H1 (cell line): ENCODE measurements around the gene RPL39L. TPM values are rescaled to one million over a fixed set of nuclear protein-coding genes. Genes with fewer than 3 reads are reported as not detected.

ENCODE experiments used
- CTCF ChIA-PET: fragments of 300-600 bp; sonication (Branson Sonifier 250); formaldehyde crosslinking; loops from one replicate; lab custom pipeline; 2021; ENCODE audit not compliant: partially characterized antibody; lab: Charles Lee
- POLR2A ChIA-PET: fragments of 300-600 bp; sonication (Branson Sonifier 250); formaldehyde crosslinking; loops from one replicate; lab custom pipeline; 2021; ENCODE audit warnings: inconsistent platforms; ENCODE audit not compliant: partially characterized antibody; lab: Charles Lee
- DNase-seq, 2 experiments: peaks; one replicate each; pipeline versions ENCODE4 v3.0.0 to v3.0.0-alpha.2; 2010 to 2022; ENCODE audit warnings: low spot score in 2 of 2, low read depth in 1 of 2, mixed read lengths in 1 of 2
- FAIRE-seq: peaks from 2 replicates; lab custom pipeline; 2011; peaks lifted over from hg19 to GRCh38; lab: Jason Lieb, UNC
- H2AFZ ChIP-seq: 2 replicates; pipeline ENCODE4 v1.8.1; 2012; ENCODE audit warnings: low read length, inconsistent platforms
- H2AK5ac ChIP-seq: 2 replicates; pipeline ENCODE4 v1.6.1; 2013; ENCODE audit warnings: low read depth, low read length
- H2BK120ac ChIP-seq: replicated peaks from 2 replicates; pipeline ENCODE3; 2013; ENCODE audit warnings: low read depth, low read length, inconsistent platforms
- H2BK12ac ChIP-seq: 2 replicates; pipeline ENCODE4 v1.6.1; 2013; ENCODE audit warnings: low read depth, low read length
- H2BK15ac ChIP-seq: 2 replicates; pipeline ENCODE4 v1.6.1; 2013; ENCODE audit warnings: low read length
- H2BK20ac ChIP-seq: 2 replicates; pipeline ENCODE4 v1.6.1; 2013; ENCODE audit warnings: low read length
- H2BK5ac ChIP-seq: 2 replicates; pipeline ENCODE4 v1.6.1; 2013; ENCODE audit warnings: low read depth, low read length
- H3K14ac ChIP-seq: 2 replicates; pipeline ENCODE4 v1.6.1; 2013; ENCODE audit warnings: inconsistent platforms; ENCODE audit not compliant: insufficient read length
- H3K18ac ChIP-seq: 2 replicates; pipeline ENCODE4 v1.6.1; 2013; ENCODE audit warnings: low read length; ENCODE audit errors: extremely low read depth
- H3K23ac ChIP-seq: 2 replicates; pipeline ENCODE4 v1.6.1; 2013; ENCODE audit warnings: inconsistent platforms; ENCODE audit not compliant: insufficient read length
- H3K23me2 ChIP-seq: 2 replicates; pipeline ENCODE4 v1.6.1; 2013; ENCODE audit warnings: low read depth, low read length
- H3K27ac ChIP-seq: 2 replicates; pipeline ENCODE4 v1.6.1; 2011; ENCODE audit warnings: low read depth, low read length, inconsistent platforms
- H3K27me3 ChIP-seq, 4 experiments: replicated peaks in 1 of 4; 1 replicate in 1 of 4; 2 replicates in 3 of 4; pipeline versions ENCODE4 v1.6.1 to v1.8.1; 2011 to 2013; ENCODE audit warnings: low read length in 3 of 4, mild to moderate bottlenecking in 3 of 4, inconsistent platforms in 2 of 4, mixed read lengths in 2 of 4, moderate library complexity in 1 of 4; ENCODE audit not compliant: control insufficient read depth in 3 of 4, insufficient read depth in 3 of 4; ENCODE audit errors: extremely low read depth in 1 of 4
- H3K36me3 ChIP-seq, 4 experiments: 2 replicates each; pipeline versions ENCODE4 v1.6.1 to v1.8.1; 2011 to 2013; ENCODE audit warnings: mild to moderate bottlenecking in 4 of 4, low read length in 3 of 4, moderate library complexity in 2 of 4, control low read depth in 1 of 4, inconsistent platforms in 1 of 4; ENCODE audit not compliant: insufficient read depth in 4 of 4, control insufficient read depth in 2 of 4
- H3K4ac ChIP-seq: replicated peaks from 2 replicates; pipeline ENCODE3; 2013; ENCODE audit warnings: low read length, low read depth, mixed read lengths, inconsistent platforms; ENCODE audit not compliant: insufficient read length
- H3K4me1 ChIP-seq, 4 experiments: replicated peaks in 1 of 4; 1 replicate in 1 of 4; 2 replicates in 3 of 4; pipeline versions ENCODE4 v1.6.1 to v1.8.1; 2011 to 2013; ENCODE audit warnings: low read length in 3 of 4, inconsistent platforms in 2 of 4, mixed read lengths in 1 of 4; ENCODE audit not compliant: insufficient read depth in 4 of 4, control insufficient read depth in 3 of 4
- H3K4me2 ChIP-seq, 2 experiments: 2 replicates each; pipeline versions ENCODE4 v1.6.1 to v1.8.1; 2011 to 2013; ENCODE audit warnings: low read depth in 2 of 2, low read length in 2 of 2, control low read depth in 1 of 2, inconsistent platforms in 1 of 2, mild to moderate bottlenecking in 1 of 2; ENCODE audit not compliant: insufficient read depth in 1 of 2
- H3K4me3 ChIP-seq, 4 experiments: fragments of 200-600, 300-600 bp in 1 of 4; sonication (generic), shearing (Covaris generic), sonication (Bioruptor Twin) in 1 of 4; 2 replicates each; pipeline versions ENCODE4 v1.5.1 to v1.8.1; 2011 to 2016; ENCODE audit warnings: low read length in 4 of 4, low read depth in 3 of 4, control low read depth in 2 of 4, inconsistent platforms in 2 of 4, mild to moderate bottlenecking in 2 of 4, mixed read lengths in 1 of 4, moderate library complexity in 1 of 4; ENCODE audit not compliant: insufficient read depth in 2 of 4; ENCODE audit errors: extremely low read depth in 1 of 4
- H3K56ac ChIP-seq: replicated peaks from 2 replicates; pipeline ENCODE3; 2013; ENCODE audit warnings: low read depth, mild to moderate bottlenecking, mixed read lengths, low read length, inconsistent platforms; ENCODE audit not compliant: insufficient read length
- H3K79me1 ChIP-seq: 2 replicates; pipeline ENCODE4 v1.6.1; 2013; ENCODE audit warnings: low read depth, low read length, control low read depth
- H3K79me2 ChIP-seq, 2 experiments: 2 replicates each; pipeline versions ENCODE4 v1.6.1 to v1.8.1; 2012 to 2013; ENCODE audit warnings: low read length in 2 of 2, mild to moderate bottlenecking in 2 of 2, inconsistent platforms in 1 of 2; ENCODE audit not compliant: insufficient read depth in 2 of 2, control insufficient read depth in 1 of 2
- H3K9ac ChIP-seq, 4 experiments: replicated peaks in 1 of 4; 1 replicate in 1 of 4; 2 replicates in 3 of 4; pipeline versions ENCODE4 v1.6.1 to v1.8.1; 2011 to 2013; ENCODE audit warnings: low read depth in 3 of 4, low read length in 3 of 4, control low read depth in 2 of 4, mild to moderate bottlenecking in 2 of 4, moderate library complexity in 2 of 4, inconsistent platforms in 1 of 4; ENCODE audit errors: extremely low read depth in 1 of 4
- H3K9me3 ChIP-seq, 2 experiments: 2 replicates each; pipeline versions ENCODE4 v1.6.1 to v1.8.1; 2012 to 2013; ENCODE audit warnings: mild to moderate bottlenecking in 2 of 2, moderate library complexity in 2 of 2, control low read depth in 1 of 2, inconsistent platforms in 1 of 2, low read depth in 1 of 2, low read length in 1 of 2, mixed read lengths in 1 of 2; ENCODE audit not compliant: insufficient read depth in 2 of 2
- H4K20me1 ChIP-seq, 2 experiments: replicated peaks in 1 of 2; 2 replicates each; pipeline versions ENCODE3 to v1.8.1; 2011 to 2013; ENCODE audit warnings: inconsistent platforms in 2 of 2, low read length in 2 of 2, mild to moderate bottlenecking in 1 of 2; ENCODE audit not compliant: insufficient read depth in 2 of 2, control insufficient read depth in 1 of 2
- H4K5ac ChIP-seq: 2 replicates; pipeline ENCODE4 v1.6.1; 2013; ENCODE audit warnings: low read length, low read depth, mixed read lengths, inconsistent platforms; ENCODE audit not compliant: insufficient read length
- H4K8ac ChIP-seq: 2 replicates; pipeline ENCODE4 v1.8.0; 2013; ENCODE audit warnings: mild to moderate bottlenecking, moderate library complexity, low read length, inconsistent platforms; ENCODE audit not compliant: insufficient read depth; ENCODE audit errors: extremely low read depth
- H4K91ac ChIP-seq: replicated peaks from 2 replicates; pipeline ENCODE3; 2013; ENCODE audit warnings: low read length, mixed read lengths, inconsistent platforms; ENCODE audit not compliant: insufficient read length
- EZH2 ChIP-seq: fragments of 200-600 bp; sonication (generic); IDR thresholded peaks from 2 replicates; pipeline ENCODE4 v1.7.1; 2012; ENCODE audit warnings: low read depth, mild to moderate bottlenecking, moderate library complexity, low read length, inconsistent platforms; ENCODE audit not compliant: severe bottlenecking
- JUN ChIP-seq: IDR thresholded peaks from 2 replicates; pipeline ENCODE4 v1.6.1; 2011; ENCODE audit warnings: low read depth, mild to moderate bottlenecking, improper control_type of control experiment, low read length
- MAFK ChIP-seq: IDR thresholded peaks from 2 replicates; pipeline ENCODE4 v1.6.1; 2012; ENCODE audit warnings: low read depth, mild to moderate bottlenecking, improper control_type of control experiment, low read length
- NANOG ChIP-seq: IDR thresholded peaks from 2 replicates; pipeline ENCODE4 v1.6.1; 2011; ENCODE audit warnings: low read length, low read depth, mild to moderate bottlenecking, inconsistent platforms; ENCODE audit not compliant: insufficient read depth, poor library complexity, severe bottlenecking
- RAD21 ChIP-seq, 2 experiments: IDR thresholded peaks in 1 of 2; conservative IDR thresholded peaks in 1 of 2; 2 replicates each; pipeline ENCODE4 v1.6.1; 2011; ENCODE audit warnings: low read depth in 2 of 2, low read length in 2 of 2, improper control_type of control experiment in 1 of 2, inconsistent platforms in 1 of 2, mild to moderate bottlenecking in 1 of 2, moderate library complexity in 1 of 2
- SIN3A ChIP-seq, 2 experiments: IDR thresholded peaks in 1 of 2; conservative IDR thresholded peaks in 1 of 2; 2 replicates each; pipeline ENCODE4 v1.6.1; 2011 to 2012; ENCODE audit warnings: low read length in 2 of 2, improper control_type of control experiment in 1 of 2, low read depth in 1 of 2, mild to moderate bottlenecking in 1 of 2
- SIRT6 ChIP-seq: IDR thresholded peaks from one replicate; pipeline ENCODE4 v1.7.1; 2012; ENCODE audit warnings: low read length, inconsistent platforms
- SUZ12 ChIP-seq: fragments of 200-600 bp; sonication (generic); IDR thresholded peaks from 2 replicates; pipeline ENCODE4 v1.6.1; 2012; ENCODE audit warnings: mild to moderate bottlenecking, inconsistent platforms, low read length, moderate library complexity, mixed read lengths
- WGBS, 2 experiments: shearing (Covaris generic) in 1 of 2; methylation state at CpG; one replicate each; pipeline versions ENCODE4 v1.1.6 to v1.1.7; 2013 to 2015; ENCODE audit warnings: low lambda C conversion rate in 2 of 2, mixed read lengths in 2 of 2, inconsistent platforms in 1 of 2, low coverage in 1 of 2, missing lambda C conversion rate in 1 of 2; ENCODE audit not compliant: insufficient replicate concordance in 2 of 2, insufficient coverage in 1 of 2, insufficient read length in 1 of 2; ENCODE audit errors: extremely low coverage in 1 of 2, missing lambda C conversion rate in 1 of 2; 5-methylcytosine and 5-hydroxymethylcytosine counted together
- polyA plus RNA-seq, 7 experiments: library from polyadenylated mRNA; depleted of rRNA in 3 of 7; stranded (reverse) in 5 of 7; unstranded in 2 of 7; fragments of >200 nt in 5 of 7; fragments of 200-250 nt in 2 of 7; gene quantifications; 1 replicate in 5 of 7; 2 replicates in 1 of 7; 4 replicates in 1 of 7; pipeline versions ENCODE4 v1.2.1 to v1.2.3, GENCODE V29; 2011 to 2013; ENCODE audit warnings: missing spikeins in 2 of 7, mixed read lengths in 2 of 7
- total RNA-seq: library from RNA; stranded (reverse); fragmentation: NEBNext Ultra II Directional; extraction: Animal tissue kit (Norgen Biotek cat#: 25700); gene quantifications from 2 replicates; pipeline ENCODE4 v1.2.1, GENCODE V29; 2021
- TF ChIP-seq, protein P1 (sequence below): IDR thresholded peaks from 2 replicates; pipeline ENCODE4 v1.6.1; 2012; ENCODE audit warnings: inconsistent platforms
- TF ChIP-seq, protein P2 (sequence below): IDR thresholded peaks from 2 replicates; pipeline ENCODE4 v1.6.1; 2012; ENCODE audit warnings: low read length, inconsistent platforms

RPL39L gene
- total and polyA plus RNA-seq, 2 of the 8 experiments (the other 6 are each of a cell fraction or from before 2014, with no cell fraction given): 51.8 to 67.7 TPM

DNA sequence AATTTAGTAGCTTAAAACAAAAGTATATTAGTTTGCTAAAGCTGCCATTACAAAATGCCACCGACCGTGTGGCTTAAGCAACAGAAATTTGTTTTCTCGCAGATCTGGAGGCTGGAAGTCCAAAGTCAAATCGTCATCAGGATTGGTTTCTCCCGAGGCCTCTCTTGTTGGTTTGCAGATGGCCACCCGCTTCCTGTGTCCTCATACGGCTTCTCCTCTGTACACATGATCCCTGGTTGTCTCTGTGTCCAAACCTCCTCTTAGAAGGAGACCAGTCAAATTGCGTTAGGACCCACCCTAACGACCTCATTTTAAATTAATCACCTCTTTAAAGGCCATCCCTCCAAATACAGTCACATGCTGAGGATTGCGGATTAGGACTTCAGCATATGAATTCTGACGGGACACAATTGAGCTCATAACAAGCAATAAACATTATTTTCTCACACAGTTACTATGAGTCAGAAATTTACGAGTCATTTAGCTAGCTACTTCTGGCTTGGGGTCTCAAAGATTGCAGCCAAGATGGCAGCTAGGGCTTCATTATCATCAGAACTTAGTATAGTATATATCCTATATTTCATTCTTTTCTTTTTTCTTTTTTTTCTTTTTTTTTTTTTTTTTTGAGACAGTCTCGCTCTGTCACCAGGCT lies 58.4 kb downstream of the RPL39L start:
- no peak for FAIRE-seq
- POLR2A ChIA-PET: no interaction called here
- no peak overlapping the region for H3K18ac ChIP-seq
- H4K8ac ChIP-seq: no peak overlapping the region
- no peak overlapping the region for H2BK120ac ChIP-seq
- H3K14ac ChIP-seq: no peak overlapping the region
- no peaks in the 10 kb centered on the region; the same call in 1 of the 2 replicates for H3K79me1 ChIP-seq
- H3K23ac ChIP-seq: no peak overlapping the region
- H4K91ac ChIP-seq: no peak overlapping the region
- H4K5ac ChIP-seq: no peak overlapping the region
- no peak overlapping the region for H3K27ac ChIP-seq
- H3K9me3 ChIP-seq: no peaks in the 10 kb centered on the region
- no peak overlapping the region for H3K4me2 ChIP-seq
- no peak overlapping the region for H3K4me3 ChIP-seq
- no peak overlapping the region for H2BK20ac ChIP-seq
- peaks cover 0 to 21% (median 3%) of the 10 kb centered on the region in 4 experiments; a peak in 7 of 8 replicates for H3K36me3 ChIP-seq
- H3K4ac ChIP-seq: no peak overlapping the region
- peaks cover 0 to 4% (median 2%) of the 10 kb centered on the region in 4 experiments; a peak in 2 of 7 replicates for H3K4me1 ChIP-seq
- no peaks in the 10 kb centered on the region for H3K23me2 ChIP-seq
- no peak overlapping the region for H2AFZ ChIP-seq
- CTCF ChIA-PET: interaction anchor here (0.8 to 1.0 kb wide), 2 partner anchors 16 to 33 kb away, joined by 3 to 4 read pairs; no protein-coding TSS in a partner anchor
- no peak overlapping the region for H3K56ac ChIP-seq
- peak in 1 of 2 experiments; percentile 43 for DNase-seq
- H2BK15ac ChIP-seq: no peak overlapping the region
- WGBS, 2 experiments: 93% methylated on average over 12 of the region's 13 CpGs; no CpG with 5 or more reads in 1 of the 2 experiments
- no peaks in the 10 kb centered on the region for H3K27me3 ChIP-seq
- H3K79me2 ChIP-seq: no peaks in the 10 kb centered on the region
- H2BK5ac ChIP-seq: no peak overlapping the region
- no peak overlapping the region for H2AK5ac ChIP-seq
- no peak overlapping the region for H2BK12ac ChIP-seq
- no peaks in the 10 kb centered on the region for H4K20me1 ChIP-seq
- no peak overlapping the region for H3K9ac ChIP-seq
- no peak for TF ChIP-seq JUN
- no peak for TF ChIP-seq MAFK
- TF ChIP-seq SIRT6: no peak
- TF ChIP-seq, protein P1, sequence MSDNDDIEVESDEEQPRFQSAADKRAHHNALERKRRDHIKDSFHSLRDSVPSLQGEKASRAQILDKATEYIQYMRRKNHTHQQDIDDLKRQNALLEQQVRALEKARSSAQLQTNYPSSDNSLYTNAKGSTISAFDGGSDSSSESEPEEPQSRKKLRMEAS: no peak
- TF ChIP-seq SUZ12: no peak
- TF ChIP-seq RAD21 (IDR thresholded peaks at IDR 0.05 in 1 of 2, conservative IDR thresholded peaks at IDR 0.05 in 1 of 2; ENCODE audit: low read depth in 2 of 2, low read length in 2 of 2): no peak
- TF ChIP-seq EZH2: no peak
- TF ChIP-seq SIN3A (conservative IDR thresholded peaks at IDR 0.05 in 1 of 2, IDR thresholded peaks at IDR 0.05 in 1 of 2; ENCODE audit: low read depth in 1 of 2, low read length in 2 of 2): no peak
- TF ChIP-seq, protein P2, sequence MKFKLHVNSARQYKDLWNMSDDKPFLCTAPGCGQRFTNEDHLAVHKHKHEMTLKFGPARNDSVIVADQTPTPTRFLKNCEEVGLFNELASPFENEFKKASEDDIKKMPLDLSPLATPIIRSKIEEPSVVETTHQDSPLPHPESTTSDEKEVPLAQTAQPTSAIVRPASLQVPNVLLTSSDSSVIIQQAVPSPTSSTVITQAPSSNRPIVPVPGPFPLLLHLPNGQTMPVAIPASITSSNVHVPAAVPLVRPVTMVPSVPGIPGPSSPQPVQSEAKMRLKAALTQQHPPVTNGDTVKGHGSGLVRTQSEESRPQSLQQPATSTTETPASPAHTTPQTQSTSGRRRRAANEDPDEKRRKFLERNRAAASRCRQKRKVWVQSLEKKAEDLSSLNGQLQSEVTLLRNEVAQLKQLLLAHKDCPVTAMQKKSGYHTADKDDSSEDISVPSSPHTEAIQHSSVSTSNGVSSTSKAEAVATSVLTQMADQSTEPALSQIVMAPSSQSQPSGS: no peak
- TF ChIP-seq NANOG: no peak
